HG02571 (cell line): ENCODE measurements around the gene CACTIN.

Experiments used
- ATAC-seq: cut with Tn5 transposase; IDR thresholded peaks from one replicate; pipeline ENCODE4 v1.9.1; 2021; ENCODE audit warnings: mild to moderate bottlenecking, moderate library complexity; ENCODE audit not compliant: unreplicated experiment

CACTIN gene

GRCh38 chr19:3610745-3611717, 15.6 kb downstream of the CACTIN start:
- no peak for ATAC-seq

- ATAC-seq: no peak
Measured at GRCh38 chr19:3609779-3610719, 16.5 kb downstream of the CACTIN start.

- no peak for ATAC-seq
Measured at GRCh38 chr19:3608750-3609322, 17.8 kb downstream of the CACTIN start.

GRCh38 chr19:3608079-3608641, 18.4 kb downstream of the CACTIN start:
- ATAC-seq: no peak

GRCh38 chr19:3607303-3608078, 19.1 kb downstream of the CACTIN start:
- no peak for ATAC-seq

GRCh38 chr19:3606690-3607289, 19.8 kb downstream of the CACTIN start, which contains the start of gene TBXA2R:
Gene TBXA2R (minus strand): TSS chr19:3606875. CDS start chr19:3600634, 6,241 bp downstream.
- no peak for ATAC-seq

GRCh38 chr19:3606174-3606689, 20.4 kb downstream of the CACTIN start:
- no peak for ATAC-seq

GRCh38 chr19:3605770-3606169, 20.8 kb downstream of the CACTIN start:
- ATAC-seq: no peak

GRCh38 chr19:3605361-3605760, 21.2 kb downstream of the CACTIN start:
- no peak for ATAC-seq

GRCh38 chr19:3604987-3605343, 21.6 kb downstream of the CACTIN start:
- ATAC-seq: no peak

GRCh38 chr19:3604227-3604986, 22.2 kb downstream of the CACTIN start:
- no peak for ATAC-seq

- no peak for ATAC-seq
Measured at GRCh38 chr19:3603121-3603811, 23.3 kb downstream of the CACTIN start.

- ATAC-seq: no peak
Measured at GRCh38 chr19:3601021-3601420, 25.6 kb downstream of the CACTIN start.

- ATAC-seq: no peak
Measured at GRCh38 chr19:3599776-3600187, 26.8 kb downstream of the CACTIN start.

- no peak for ATAC-seq
Measured at GRCh38 chr19:3595521-3596061, 31.0 kb downstream of the CACTIN start.

GRCh38 chr19:3593156-3593555, 33.4 kb downstream of the CACTIN start:
- ATAC-seq: no peak

GRCh38 chr19:3591876-3592613, 34.5 kb downstream of the CACTIN start:
- no peak for ATAC-seq
